ENCODE results near the gene FIGNL2.
"Not testable (repeated sequence)": the region's sequence is repeated elsewhere in the genome, so short reads cannot be mapped to it uniquely, and the experiment has no call there.

The FIGNL2 gene

GRCh38 chr12:51848326-51848727, at the start of gene FIGNL2:
FIGNL2 (minus strand) TSS chr12:51848718; CDS start chr12:51822413, 26,305 bp downstream.
- no peak for DNase-seq

GRCh38 chr12:51897181-51897580, 48.7 kb upstream of the FIGNL2 start:
- DNase-seq = no peak

GRCh38 chr12:51896236-51896635, 47.7 kb upstream of the FIGNL2 start:
- no peak for DNase-seq

- DNase-seq = no peak
Observed at GRCh38 chr12:51895378-51896135, 47.0 kb upstream of the FIGNL2 start.

- no peak for DNase-seq
Observed at GRCh38 chr12:51893786-51894185, 45.3 kb upstream of the FIGNL2 start.

- DNase-seq = no peak
Observed at GRCh38 chr12:51891843-51892242, 43.3 kb upstream of the FIGNL2 start.

GRCh38 chr12:51890511-51891171, 42.1 kb upstream of the FIGNL2 start:
- DNase-seq = no peak

- DNase-seq = no peak
Observed at GRCh38 chr12:51890133-51890464, 41.6 kb upstream of the FIGNL2 start.

GRCh38 chr12:51889216-51890132, 41.0 kb upstream of the FIGNL2 start:
- DNase-seq = no peak

GRCh38 chr12:51888316-51889215, 40.0 kb upstream of the FIGNL2 start:
- no peak for DNase-seq

- DNase-seq = no peak
Observed at GRCh38 chr12:51887476-51888315, 39.2 kb upstream of the FIGNL2 start, which contains the start of gene ANKRD33. ANKRD33 (plus strand) TSS chr12:51888103; CDS start chr12:51888187, 84 bp downstream.

GRCh38 chr12:51886021-51886710, 37.6 kb upstream of the FIGNL2 start:
- DNase-seq = no peak

GRCh38 chr12:51885294-51886020, 36.9 kb upstream of the FIGNL2 start:
- not testable (repeated sequence) for DNase-seq

GRCh38 chr12:51884676-51885229, 36.2 kb upstream of the FIGNL2 start:
- DNase-seq = no peak

GRCh38 chr12:51883998-51884675, 35.6 kb upstream of the FIGNL2 start:
- no peak for DNase-seq

- DNase-seq = no peak
Observed at GRCh38 chr12:51883295-51883694, 34.8 kb upstream of the FIGNL2 start.

GRCh38 chr12:51879102-51879501, 30.6 kb upstream of the FIGNL2 start:
- DNase-seq = no peak

- DNase-seq = no peak
Observed at GRCh38 chr12:51874486-51874885, 26.0 kb upstream of the FIGNL2 start.

GRCh38 chr12:51874000-51874399, 25.5 kb upstream of the FIGNL2 start:
- DNase-seq = no peak
